ENCODE measurements around the gene REG1B. TPM values are rescaled to one million over a fixed set of nuclear protein-coding genes. Genes with fewer than 3 reads are reported as not detected.

The REG1B gene
- total and polyA plus RNA-seq, 2 of the 4 experiments (the other 2 are of a cell fraction): not detected

DNA sequence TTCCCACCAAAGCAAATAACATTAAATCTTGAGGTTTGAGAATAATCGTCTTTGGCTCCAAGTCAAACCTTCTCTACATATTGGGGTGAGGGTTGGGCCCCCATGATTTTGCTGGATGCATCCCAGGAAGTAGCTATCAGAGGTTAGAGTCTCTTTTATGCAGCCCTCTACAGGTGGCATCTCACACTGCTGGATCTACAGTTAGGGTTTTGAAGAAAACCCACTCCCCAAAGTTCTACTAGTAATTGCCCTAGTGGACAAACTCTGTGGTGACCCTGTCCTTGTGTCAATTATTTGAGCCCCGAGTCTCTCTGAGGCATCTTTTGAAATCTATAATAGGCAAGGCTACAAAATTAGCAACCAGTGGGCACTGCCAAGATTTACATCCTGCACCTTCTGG, 17.5 kb upstream of the REG1B start:
- H4K91ac ChIP-seq (ENCODE audit: insufficient read depth, low read depth, low read length): no peak overlapping the region
- DNase-seq: no peak
- no peak overlapping the region for H2AFZ ChIP-seq (replicated peaks; ENCODE audit: low read length, poor library complexity)
- no peak overlapping the region for H3K23ac ChIP-seq (ENCODE audit: low read depth, low read length)
- no peak overlapping the region for H2BK120ac ChIP-seq (ENCODE audit: low read depth, low read length)
- no peak overlapping the region for H2AK9ac ChIP-seq (replicated peaks; ENCODE audit: low read depth, low read length, poor library complexity)
- no peak overlapping the region for H3K4me2 ChIP-seq (ENCODE audit: low read depth, low read length)
- no CpG with 5 or more reads among the region's 2 CpGs for WGBS, 2 experiments (ENCODE audit: extremely low coverage in 2 of 2, insufficient read length in 1 of 2)
- H3K36me3 ChIP-seq (ENCODE audit: control insufficient read depth, insufficient read depth, low read length): no peaks in the 10 kb centered on the region
- H2AK5ac ChIP-seq (ENCODE audit: low read depth, low read length): no peak overlapping the region
- H4K5ac ChIP-seq (ENCODE audit: low read depth, low read length): no peak overlapping the region
- H3K9me3 ChIP-seq (ENCODE audit: control insufficient read depth, insufficient read depth, low read length): peaks cover 5% of the 10 kb centered on the region
- no peak overlapping the region for H2BK20ac ChIP-seq (ENCODE audit: low read depth, low read length)
- H3K4ac ChIP-seq (ENCODE audit: low read depth, low read length): no peak overlapping the region
- no peaks in the 10 kb centered on the region for H3K27me3 ChIP-seq (ENCODE audit: control insufficient read depth, insufficient read depth, low read length)
- H3K14ac ChIP-seq (replicated peaks; ENCODE audit: low read depth, low read length): no peak overlapping the region
- in situ Hi-C loops (cut with MboI; ENCODE audit: low sequenced_read_pairs) (no loop called here), dilution Hi-C loops (cut with HindIII; ENCODE audit: low sequenced_read_pairs, unreplicated experiment) (no loop called here), intact Hi-C loops (cut with micrococcal nuclease) (no loop called here)
- TF ChIP-seq SMC3 (IDR thresholded peaks at IDR 0.05; ENCODE audit: low read depth, low read length): no peak
- no peak for TF ChIP-seq CHD1 (IDR thresholded peaks at IDR 0.05; ENCODE audit: low read depth, low read length)
- no peak for TF ChIP-seq BHLHE40 (IDR thresholded peaks at IDR 0.05; ENCODE audit: low read depth, low read length)
- no peak overlapping the region for H3K4me3 ChIP-seq (ENCODE audit: insufficient read depth, low read depth, low read length)
- no peak overlapping the region for H3K18ac ChIP-seq (ENCODE audit: low read depth, low read length)
- POLR2A ChIA-PET (ENCODE audit: unreplicated experiment): no interaction called here
- no peak overlapping the region for H2BK5ac ChIP-seq (ENCODE audit: low read depth, low read length, poor library complexity, severe bottlenecking)
- BruUV-seq (replicated peaks): no TSS peak
- no peak overlapping the region for H4K8ac ChIP-seq (ENCODE audit: low read depth in 2 of 2, low read length in 2 of 2)
- CTCF ChIA-PET: no interaction called here
- no peak overlapping the region for H3K56ac ChIP-seq (ENCODE audit: extremely low read depth, insufficient read depth, low read length)
- H3K4me1 ChIP-seq (ENCODE audit: control insufficient read depth, insufficient read depth, low read length): no peaks in the 10 kb centered on the region
- no peaks in the 10 kb centered on the region for H3K79me1 ChIP-seq (ENCODE audit: low read depth in 1 of 2, low read length in 2 of 2)
- H2BK15ac ChIP-seq (ENCODE audit: low read depth, low read length): no peak overlapping the region
- ATAC-seq (ENCODE audit: low read depth): no peak
- no peak overlapping the region for H3K9ac ChIP-seq (ENCODE audit: low read depth, low read length)
- no peak overlapping the region for H3K27ac ChIP-seq (ENCODE audit: insufficient read depth, low read length)
- no peaks in the 10 kb centered on the region for H4K20me1 ChIP-seq (ENCODE audit: insufficient read depth, low read length)
- H3K9me1 ChIP-seq (ENCODE audit: insufficient read depth, low read length): no peaks in the 10 kb centered on the region
